Measurements from ENCODE around the gene NPTX2.
"Not testable (repeated sequence)": the region's sequence is repeated elsewhere in the genome, so short reads cannot be mapped to it uniquely, and the experiment has no call there.

NPTX2 gene, protein sequence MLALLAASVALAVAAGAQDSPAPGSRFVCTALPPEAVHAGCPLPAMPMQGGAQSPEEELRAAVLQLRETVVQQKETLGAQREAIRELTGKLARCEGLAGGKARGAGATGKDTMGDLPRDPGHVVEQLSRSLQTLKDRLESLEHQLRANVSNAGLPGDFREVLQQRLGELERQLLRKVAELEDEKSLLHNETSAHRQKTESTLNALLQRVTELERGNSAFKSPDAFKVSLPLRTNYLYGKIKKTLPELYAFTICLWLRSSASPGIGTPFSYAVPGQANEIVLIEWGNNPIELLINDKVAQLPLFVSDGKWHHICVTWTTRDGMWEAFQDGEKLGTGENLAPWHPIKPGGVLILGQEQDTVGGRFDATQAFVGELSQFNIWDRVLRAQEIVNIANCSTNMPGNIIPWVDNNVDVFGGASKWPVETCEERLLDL

DNA sequence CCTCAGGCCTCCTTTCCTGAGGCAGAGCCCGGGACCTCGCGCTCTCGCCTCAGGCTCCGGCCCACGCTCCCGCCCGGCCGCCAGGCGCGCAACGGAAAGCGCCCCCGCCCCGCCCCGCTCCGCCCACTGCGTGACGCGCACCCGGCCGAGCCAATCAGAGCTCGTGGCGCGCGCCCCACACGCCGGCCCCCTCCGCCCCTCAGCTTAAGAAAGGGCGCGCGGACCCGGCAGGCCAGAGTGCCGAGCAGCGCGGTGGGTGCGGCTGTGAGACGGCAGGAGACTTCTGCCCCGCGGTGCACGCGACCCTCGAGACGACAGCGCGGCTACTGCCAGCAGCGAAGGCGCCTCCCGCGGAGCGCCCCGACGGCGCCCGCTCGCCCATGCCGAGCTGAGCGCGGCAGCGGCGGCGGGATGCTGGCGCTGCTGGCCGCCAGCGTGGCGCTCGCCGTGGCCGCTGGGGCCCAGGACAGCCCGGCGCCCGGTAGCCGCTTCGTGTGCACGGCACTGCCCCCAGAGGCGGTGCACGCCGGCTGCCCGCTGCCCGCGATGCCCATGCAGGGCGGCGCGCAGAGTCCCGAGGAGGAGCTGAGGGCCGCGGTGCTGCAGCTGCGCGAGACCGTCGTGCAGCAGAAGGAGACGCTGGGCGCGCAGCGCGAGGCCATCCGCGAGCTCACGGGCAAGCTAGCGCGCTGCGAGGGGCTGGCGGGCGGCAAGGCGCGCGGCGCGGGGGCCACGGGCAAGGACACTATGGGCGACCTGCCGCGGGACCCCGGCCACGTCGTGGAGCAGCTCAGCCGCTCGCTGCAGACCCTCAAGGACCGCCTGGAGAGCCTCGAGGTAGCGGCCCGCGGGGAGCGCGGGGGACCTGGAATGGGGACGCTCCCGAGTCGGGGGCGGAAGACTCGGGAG is at the start of gene NPTX2:
Gene NPTX2 (plus strand): TSS at position 235 of the 909 bp plus-strand sequence. CDS start 177 bp downstream, at position 412.
- Mint-ChIP-seq H3K27me3 (peaks cover 57% of the 10 kb centered on the region), H3K9me3 (peaks cover 3% of the 10 kb centered on the region), H3K27ac (no peak within 1 kb of the TSS), H3K4me1 (peaks cover 24% of the 10 kb centered on the region), H3K4me3 (no peak within 1 kb of the TSS), H3K36me3 (ENCODE audit: low read depth) (no peaks in the 10 kb centered on the region)
- DNase-seq (peak; percentile 32), ATAC-seq (peak; percentile 10)

DNA sequence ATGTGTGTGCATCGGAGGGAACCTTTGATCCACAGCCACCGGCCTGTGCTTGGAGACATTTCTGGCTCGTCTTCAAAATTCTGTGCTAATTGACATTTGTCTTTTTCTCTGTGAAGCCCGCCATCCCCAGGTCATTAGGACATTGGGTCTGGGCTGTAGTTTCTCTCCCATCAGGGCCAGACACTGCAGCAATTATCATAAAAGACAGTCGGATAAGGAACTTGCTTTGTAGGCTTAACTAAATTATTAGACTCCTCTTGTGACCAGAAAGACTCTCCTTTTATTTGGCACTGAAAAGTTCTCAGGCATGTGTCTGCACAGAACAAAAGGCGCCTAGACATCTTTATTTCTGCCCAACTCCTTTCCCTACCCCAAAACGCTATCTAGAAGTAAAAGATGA is 49.1 kb upstream of the NPTX2 start:
- Mint-ChIP-seq H3K9me3 (peaks cover 14% of the 10 kb centered on the region), H3K27ac (no peak overlapping the region), H3K27me3 (peaks cover 18% of the 10 kb centered on the region), H3K4me1 (no peaks in the 10 kb centered on the region), H3K36me3 (ENCODE audit: low read depth) (no peaks in the 10 kb centered on the region), H3K4me3 (no peak overlapping the region)
- ATAC-seq (no peak), DNase-seq (no peak)

DNA sequence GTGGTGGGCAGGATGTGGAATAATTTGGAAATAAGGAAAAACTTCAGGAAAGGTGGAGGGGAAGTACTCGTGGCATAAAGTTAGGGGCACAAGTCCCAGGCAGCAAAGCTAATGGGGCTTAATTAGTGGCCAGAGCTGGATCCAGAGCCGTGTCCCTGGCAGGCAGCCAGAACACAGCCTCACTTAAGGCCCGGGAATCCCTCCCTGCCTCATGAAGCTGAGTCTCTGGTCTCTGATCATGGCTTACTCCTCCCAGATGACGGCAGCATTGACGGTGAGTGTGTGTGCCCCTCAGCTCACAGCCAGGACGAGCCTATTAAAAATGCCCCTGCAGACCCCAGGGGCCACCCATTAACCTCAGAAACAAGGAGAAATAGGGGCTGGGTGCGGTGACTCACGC is 48.2 kb upstream of the NPTX2 start:
- Mint-ChIP-seq H3K27ac (no peak overlapping the region), H3K27me3 (peaks cover 14% of the 10 kb centered on the region), H3K4me3 (no peak overlapping the region), H3K4me1 (no peaks in the 10 kb centered on the region), H3K9me3 (peaks cover 15% of the 10 kb centered on the region), H3K36me3 (ENCODE audit: low read depth) (no peaks in the 10 kb centered on the region)
- DNase-seq: no peak
- no peak for ATAC-seq

DNA sequence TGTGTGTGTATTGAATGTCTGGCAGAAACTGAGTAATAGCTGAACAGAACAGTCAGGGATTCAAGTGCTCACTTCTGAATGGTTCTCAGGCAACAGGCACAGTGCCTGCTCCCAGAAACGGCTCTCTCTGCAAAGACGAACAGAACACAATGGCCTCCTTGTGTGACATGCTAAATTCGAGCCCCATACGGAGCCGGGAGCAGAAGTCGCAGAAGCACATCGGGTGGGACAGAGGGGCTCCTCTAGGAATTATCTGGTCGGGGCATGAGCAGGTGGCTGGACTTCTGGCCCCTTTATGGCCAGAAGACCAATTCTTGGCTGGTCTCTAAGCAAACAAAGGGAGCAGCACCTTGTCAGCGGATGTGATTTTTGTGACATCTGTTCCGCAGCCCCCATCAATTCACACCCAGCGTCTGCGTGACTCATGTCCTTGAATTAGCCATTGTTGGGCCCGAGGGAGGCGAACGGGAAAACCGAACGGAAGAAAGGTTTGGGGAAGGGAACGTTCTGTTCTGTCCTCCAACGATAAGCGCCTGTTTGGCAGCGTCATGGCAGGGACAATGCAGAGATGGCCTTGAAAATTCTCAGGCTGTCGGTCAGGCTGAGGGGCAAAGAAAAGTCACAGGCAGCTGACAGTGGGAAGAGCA is 47.3 kb upstream of the NPTX2 start:
- peaks cover 9% of the 10 kb centered on the region for H3K27me3 Mint-ChIP-seq
- H3K9me3 Mint-ChIP-seq: peaks cover 9% of the 10 kb centered on the region
- H3K4me3 Mint-ChIP-seq: no peak overlapping the region
- H3K36me3 Mint-ChIP-seq (ENCODE audit: low read depth): no peaks in the 10 kb centered on the region
- H3K4me1 Mint-ChIP-seq: no peaks in the 10 kb centered on the region
- ATAC-seq (no peak), DNase-seq (no peak)
- H3K27ac Mint-ChIP-seq: no peak overlapping the region

DNA sequence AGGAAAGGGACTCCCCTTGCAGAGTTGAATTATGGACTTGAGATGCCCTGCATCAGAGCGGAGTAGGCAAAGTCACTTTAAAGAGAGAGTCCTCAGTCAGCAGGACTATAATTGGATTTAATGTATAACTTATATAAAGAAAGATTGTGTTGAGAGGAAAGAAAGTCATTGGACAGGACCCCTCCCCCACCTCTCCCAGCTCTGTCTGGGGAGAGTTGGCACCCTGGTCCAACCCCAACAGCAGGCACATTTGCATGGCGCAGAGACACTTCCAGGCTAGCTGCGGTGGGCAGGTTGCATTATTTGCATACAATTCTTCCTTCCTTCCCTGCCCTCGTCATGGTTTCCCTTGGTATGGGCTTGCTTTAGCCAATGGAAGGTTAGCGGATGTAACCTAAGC is 46.1 kb upstream of the NPTX2 start:
- Mint-ChIP-seq H3K4me1 (no peaks in the 10 kb centered on the region), H3K4me3 (no peak overlapping the region), H3K27ac (no peak overlapping the region), H3K36me3 (ENCODE audit: low read depth) (no peaks in the 10 kb centered on the region), H3K9me3 (peaks cover 14% of the 10 kb centered on the region), H3K27me3 (peaks cover 8% of the 10 kb centered on the region)
- ATAC-seq: no peak
- DNase-seq: no peak

DNA sequence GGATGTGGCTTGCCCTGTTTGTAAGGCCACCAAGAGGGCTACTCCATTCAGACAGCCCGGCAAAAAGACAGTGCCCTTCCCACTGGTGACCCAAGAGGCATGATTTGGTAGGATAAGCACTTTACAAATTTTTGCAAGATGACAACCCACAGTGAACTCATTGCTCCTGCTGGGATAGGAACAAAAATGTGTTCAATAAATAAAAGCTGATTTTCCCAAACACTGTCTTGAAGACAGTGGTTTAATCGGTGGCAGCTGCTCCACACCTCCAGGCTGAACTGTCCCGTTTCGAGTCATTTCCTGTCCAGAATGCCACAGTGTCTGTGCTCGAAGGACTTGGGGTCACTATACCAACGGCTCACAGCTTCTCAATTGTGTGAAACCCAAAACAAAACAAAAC is 45.1 kb upstream of the NPTX2 start:
- ATAC-seq: no peak
- Mint-ChIP-seq H3K4me1 (no peaks in the 10 kb centered on the region), H3K4me3 (no peak overlapping the region), H3K27me3 (peaks cover 5% of the 10 kb centered on the region), H3K9me3 (peaks cover 18% of the 10 kb centered on the region), H3K36me3 (ENCODE audit: low read depth) (no peaks in the 10 kb centered on the region), H3K27ac (no peak overlapping the region)
- DNase-seq: no peak

DNA sequence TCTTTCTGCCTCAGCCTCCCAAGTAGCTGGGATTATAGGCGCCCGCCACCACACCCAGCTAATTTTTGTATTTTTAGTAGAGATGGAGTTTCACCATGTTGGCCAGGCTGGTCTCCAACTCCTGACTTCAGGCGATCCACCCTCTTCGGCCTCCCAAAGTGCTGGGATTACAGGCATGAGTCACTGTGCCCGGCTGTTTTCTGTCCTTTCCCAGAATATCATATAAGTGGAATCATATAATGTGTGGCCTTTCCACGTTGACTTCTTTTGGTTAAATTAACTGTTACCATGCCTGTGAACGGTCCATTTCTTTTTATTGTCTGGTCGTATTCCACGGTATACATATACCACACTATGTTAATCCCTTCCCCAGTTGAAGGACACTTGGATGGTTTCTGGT is 44.4 kb upstream of the NPTX2 start:
- DNase-seq; H3K27me3 Mint-ChIP-seq; H3K4me1 Mint-ChIP-seq; ATAC-seq; H3K4me3 Mint-ChIP-seq; H3K36me3 Mint-ChIP-seq (ENCODE audit: low read depth); H3K27ac Mint-ChIP-seq: not testable (repeated sequence)
- H3K9me3 Mint-ChIP-seq: peaks cover 18% of the 10 kb centered on the region

DNA sequence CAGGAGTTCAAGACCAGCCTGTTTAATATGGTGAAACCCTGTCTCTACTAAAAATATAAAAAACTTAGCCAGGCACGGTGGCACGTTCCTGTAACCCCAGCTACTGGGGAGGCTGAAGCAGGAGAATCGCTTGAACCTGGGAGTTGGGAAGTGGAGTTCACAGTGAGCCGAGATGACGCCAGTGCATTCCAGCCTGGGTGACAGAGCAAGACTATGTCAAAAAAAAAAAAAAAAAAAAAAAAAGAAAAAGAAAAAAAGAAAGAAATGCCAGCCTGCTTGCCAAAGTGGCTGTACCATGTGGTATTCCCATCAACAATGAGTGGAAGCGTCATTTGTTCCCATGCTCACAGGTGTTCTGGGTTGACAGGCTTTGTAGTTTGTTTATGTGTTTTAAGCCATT is 43.3 kb upstream of the NPTX2 start:
- no peaks in the 10 kb centered on the region for H3K4me1 Mint-ChIP-seq
- H3K9me3 Mint-ChIP-seq: peaks cover 18% of the 10 kb centered on the region
- no peak overlapping the region for H3K4me3 Mint-ChIP-seq
- ATAC-seq (no peak), DNase-seq (no peak)
- no peaks in the 10 kb centered on the region for H3K36me3 Mint-ChIP-seq (ENCODE audit: low read depth)
- no peak overlapping the region for H3K27ac Mint-ChIP-seq
- peaks cover 3% of the 10 kb centered on the region for H3K27me3 Mint-ChIP-seq

DNA sequence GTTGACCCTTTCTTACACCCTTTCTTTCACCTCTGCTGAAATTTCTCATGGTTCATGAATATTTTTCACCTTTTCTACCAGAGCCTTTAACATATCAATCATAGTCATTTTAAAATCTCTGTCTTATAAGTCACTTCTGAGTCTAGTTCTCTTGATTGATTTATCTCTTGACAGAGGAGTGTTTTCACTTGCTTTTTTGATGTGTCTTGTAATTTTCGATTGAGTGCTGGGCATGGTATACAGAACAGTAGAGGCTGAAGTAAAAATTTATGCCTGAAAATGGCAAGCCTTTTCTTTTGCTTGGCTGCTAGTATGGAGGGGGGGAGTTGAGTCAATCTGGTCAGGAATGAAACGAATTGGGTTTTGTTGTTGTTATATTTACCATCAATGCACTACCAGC is 41.2 kb upstream of the NPTX2 start:
- H3K27me3 Mint-ChIP-seq: no peaks in the 10 kb centered on the region
- ATAC-seq (no peak), DNase-seq (no peak)

DNA sequence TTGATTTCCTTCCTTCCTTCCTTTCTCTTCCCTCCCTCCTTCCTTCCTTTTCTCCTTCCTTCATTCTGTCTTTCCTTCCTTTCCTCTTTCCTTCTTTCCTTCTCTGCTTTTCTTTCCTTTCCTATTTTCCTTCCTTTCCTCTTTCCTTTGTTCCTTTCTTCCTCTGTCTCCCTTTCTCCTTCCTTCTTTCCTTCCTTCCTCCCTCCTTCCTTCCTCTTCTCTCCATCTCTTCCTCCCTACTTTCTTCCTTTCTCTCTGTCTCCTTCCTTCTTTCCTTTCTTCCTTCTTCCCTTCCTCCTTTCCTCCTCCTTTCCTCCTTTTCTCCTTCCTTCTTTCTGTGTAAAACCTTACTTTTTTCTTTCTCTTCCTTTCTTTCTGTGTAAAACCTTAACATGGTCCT is 32.3 kb upstream of the NPTX2 start:
- Mint-ChIP-seq H3K27ac (no peak overlapping the region), H3K4me3 (no peak overlapping the region), H3K27me3 (peaks cover 4% of the 10 kb centered on the region), H3K4me1 (no peaks in the 10 kb centered on the region), H3K36me3 (ENCODE audit: low read depth) (no peaks in the 10 kb centered on the region), H3K9me3 (peaks cover 4% of the 10 kb centered on the region)
- no peak for DNase-seq
- ATAC-seq: no peak

More for the DNA sequence above, 41.2 kb upstream of the NPTX2 start:
- Mint-ChIP-seq H3K27ac (no peak overlapping the region), H3K9me3 (peaks cover 18% of the 10 kb centered on the region), H3K4me1 (no peaks in the 10 kb centered on the region), H3K4me3 (no peak overlapping the region), H3K36me3 (ENCODE audit: low read depth) (no peaks in the 10 kb centered on the region)

DNA sequence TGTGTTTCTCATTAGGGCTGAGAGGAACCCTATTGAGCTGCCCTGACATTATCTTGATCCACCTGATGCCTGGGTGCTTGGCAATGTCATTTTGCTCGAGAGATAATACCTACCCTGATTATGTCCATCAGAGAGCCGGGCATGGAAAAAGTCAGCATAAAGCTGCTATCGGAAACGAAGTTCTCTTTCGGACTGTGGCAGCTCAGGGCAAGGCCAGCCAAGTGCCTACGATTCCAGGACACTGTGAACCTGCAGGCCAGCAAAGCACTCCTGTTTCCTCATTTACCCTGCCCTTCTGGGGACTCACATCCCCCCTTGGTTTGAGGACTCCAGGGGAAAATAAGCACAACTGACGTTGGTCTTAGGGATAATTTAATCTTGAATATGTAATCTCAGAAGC is 25.2 kb upstream of the NPTX2 start:
- no peak for DNase-seq
- Mint-ChIP-seq H3K27ac (no peak overlapping the region), H3K4me1 (no peaks in the 10 kb centered on the region), H3K27me3 (peaks cover 4% of the 10 kb centered on the region), H3K9me3 (no peaks in the 10 kb centered on the region), H3K4me3 (no peak overlapping the region), H3K36me3 (ENCODE audit: low read depth) (no peaks in the 10 kb centered on the region)
- no peak for ATAC-seq

DNA sequence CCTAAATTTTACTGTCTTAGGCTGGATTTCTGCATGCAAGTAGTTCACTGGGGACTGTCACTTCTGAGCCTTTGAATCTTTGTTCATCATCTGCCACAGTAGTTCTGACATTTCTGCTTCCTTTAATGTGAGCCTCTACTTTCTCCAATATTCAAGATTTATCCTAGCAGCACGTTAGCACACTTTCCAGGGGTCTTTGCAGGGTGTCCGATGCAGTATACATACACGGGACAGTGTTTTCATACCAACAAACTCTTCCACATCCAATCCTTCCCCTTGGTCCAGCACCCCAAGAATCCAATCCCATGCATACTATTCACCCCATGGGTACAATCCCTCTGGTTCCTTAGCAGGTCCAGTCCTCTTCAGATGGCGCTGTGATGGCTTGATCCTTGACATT is 22.7 kb upstream of the NPTX2 start:
- DNase-seq: no peak
- H3K4me3 Mint-ChIP-seq: no peak overlapping the region
- ATAC-seq: no peak
- no peaks in the 10 kb centered on the region for H3K4me1 Mint-ChIP-seq
- H3K9me3 Mint-ChIP-seq: no peaks in the 10 kb centered on the region
- no peak overlapping the region for H3K27ac Mint-ChIP-seq
- H3K27me3 Mint-ChIP-seq: peaks cover 6% of the 10 kb centered on the region
- H3K36me3 Mint-ChIP-seq (ENCODE audit: low read depth): no peaks in the 10 kb centered on the region

DNA sequence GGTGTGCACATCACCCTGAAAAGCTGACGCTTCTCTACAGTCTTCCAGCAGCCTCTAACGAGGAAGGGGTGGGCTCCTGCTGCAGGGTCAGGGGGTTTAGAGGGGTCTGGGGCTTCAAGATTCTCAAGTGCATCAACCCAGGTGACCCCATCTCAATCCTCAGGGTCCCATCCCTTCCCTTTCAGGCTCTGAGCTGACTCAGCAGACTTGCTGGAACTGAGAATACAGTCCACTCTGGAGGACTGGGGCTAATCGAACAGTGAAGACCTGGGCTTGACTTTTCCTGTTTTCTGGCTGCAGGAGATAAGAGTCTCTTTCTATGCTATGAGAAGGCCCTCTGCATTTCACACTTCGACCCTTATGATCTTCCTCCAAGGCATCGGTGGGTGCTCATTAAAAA is 22.3 kb upstream of the NPTX2 start:
- Mint-ChIP-seq H3K4me1 (no peaks in the 10 kb centered on the region), H3K4me3 (no peak overlapping the region), H3K27me3 (peaks cover 6% of the 10 kb centered on the region), H3K36me3 (ENCODE audit: low read depth) (no peaks in the 10 kb centered on the region), H3K27ac (no peak overlapping the region), H3K9me3 (no peaks in the 10 kb centered on the region)
- no peak for DNase-seq
- no peak for ATAC-seq

DNA sequence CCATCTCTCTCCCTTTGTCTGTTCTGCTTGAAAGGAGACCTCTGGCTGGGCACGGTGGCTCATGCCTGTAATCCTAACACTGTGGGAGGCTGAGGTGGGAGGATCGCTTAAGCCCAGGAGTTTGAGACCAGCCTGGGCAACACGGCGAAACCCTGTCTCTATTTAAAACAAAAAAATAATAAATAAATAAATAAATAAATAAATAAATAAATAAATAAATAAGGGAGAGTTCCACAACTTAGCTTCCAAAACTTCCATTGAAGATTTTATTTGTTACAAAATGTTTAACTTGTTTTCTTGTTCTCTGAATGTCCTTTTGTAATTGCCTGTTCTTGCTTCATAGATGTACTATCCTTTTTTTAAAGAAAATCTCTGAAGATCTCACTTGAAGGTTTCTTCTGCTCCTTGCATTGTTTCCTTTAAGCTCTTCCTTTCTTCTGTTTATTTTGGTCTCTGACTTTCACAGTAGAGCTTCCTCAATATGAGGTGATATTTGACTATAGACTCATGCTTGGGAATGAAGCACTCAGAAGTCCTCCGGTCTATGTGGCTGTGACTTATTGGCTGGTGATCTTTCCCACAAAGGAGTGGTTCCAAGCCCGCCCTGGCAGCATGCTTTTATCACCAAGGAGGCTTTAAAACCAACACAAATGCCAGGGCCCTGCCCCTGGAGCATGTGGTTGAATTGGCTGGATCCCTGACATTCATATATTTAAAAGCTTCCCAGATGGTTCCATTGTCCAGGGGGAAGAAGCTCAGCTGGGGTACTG is 18.1 kb upstream of the NPTX2 start:
- no peaks in the 10 kb centered on the region for H3K36me3 Mint-ChIP-seq (ENCODE audit: low read depth)
- no peaks in the 10 kb centered on the region for H3K4me1 Mint-ChIP-seq
- ATAC-seq (no peak), DNase-seq (no peak)
- H3K27ac Mint-ChIP-seq: no peak overlapping the region
- H3K9me3 Mint-ChIP-seq: no peaks in the 10 kb centered on the region
- H3K27me3 Mint-ChIP-seq: peaks cover 8% of the 10 kb centered on the region
- no peak overlapping the region for H3K4me3 Mint-ChIP-seq
